Endodermal cell (in vitro differentiated cells): ENCODE results near the gene MFNG. TPM values are rescaled to one million over a fixed set of nuclear protein-coding genes. Genes with fewer than 3 reads are reported as not detected.

ENCODE experiments used
- DNase-seq: peaks from one replicate; pipeline ENCODE4 v3.0.0-alpha.2; 2017
- H3K27ac ChIP-seq: 2 replicates; pipeline ENCODE4 v1.5.1; 2013; ENCODE audit warnings: mild to moderate bottlenecking, low read depth, low read length, moderate library complexity
- H3K27me3 ChIP-seq: 2 replicates; pipeline ENCODE4 v1.6.1; 2013; ENCODE audit warnings: mild to moderate bottlenecking, low read length, moderate library complexity; ENCODE audit not compliant: insufficient read depth, control insufficient read depth, poor library complexity, severe bottlenecking
- H3K36me3 ChIP-seq: 2 replicates; pipeline ENCODE4 v1.7.0; 2013; ENCODE audit warnings: mild to moderate bottlenecking, low read length, moderate library complexity; ENCODE audit not compliant: control insufficient read depth, insufficient read depth
- H3K4me1 ChIP-seq: one replicate; pipeline ENCODE4 v1.7.0; 2013; ENCODE audit warnings: low read length; ENCODE audit not compliant: control insufficient read depth, insufficient read depth
- H3K4me3 ChIP-seq: 2 replicates; pipeline ENCODE4 v1.5.1; 2013; ENCODE audit warnings: mild to moderate bottlenecking, low read length, moderate library complexity
- H3K9ac ChIP-seq: 2 replicates; pipeline ENCODE4 v1.6.1; 2013; ENCODE audit warnings: mild to moderate bottlenecking, low read length, moderate library complexity; ENCODE audit not compliant: poor library complexity, severe bottlenecking; ENCODE audit errors: extremely low read depth
- H3K9me3 ChIP-seq: 2 replicates; pipeline ENCODE4 v1.6.1; 2013; ENCODE audit warnings: mild to moderate bottlenecking, low read length, moderate library complexity; ENCODE audit not compliant: control insufficient read depth
- H3K27ac Mint-ChIP-seq: 2 replicates; pipeline ENCODE4 v1.8.0; 2020; ENCODE audit warnings: mixed read lengths
- H3K27me3 Mint-ChIP-seq: 2 replicates; pipeline ENCODE4 v1.8.0; 2021; ENCODE audit warnings: mild to moderate bottlenecking, mixed read lengths; ENCODE audit not compliant: insufficient read depth
- H3K36me3 Mint-ChIP-seq: 2 replicates; pipeline ENCODE4 v1.8.0; 2020; ENCODE audit warnings: low read depth, mixed read lengths
- H3K4me1 Mint-ChIP-seq: 2 replicates; pipeline ENCODE4 v1.8.0; 2020; ENCODE audit warnings: mixed read lengths
- H3K4me3 Mint-ChIP-seq: 2 replicates; pipeline ENCODE4 v1.8.0; 2020; ENCODE audit warnings: mild to moderate bottlenecking, moderate library complexity, mixed read lengths
- H3K9me3 Mint-ChIP-seq: 2 replicates; pipeline ENCODE4 v1.8.0; 2020; ENCODE audit warnings: mild to moderate bottlenecking, mixed read lengths
- WGBS, 2 experiments: methylation state at CpG; one replicate each; pipeline versions ENCODE4 v1.1.5 to v1.1.7; 2013; ENCODE audit warnings: missing lambda C conversion rate in 2 of 2, mixed read lengths in 1 of 2; ENCODE audit not compliant: insufficient coverage in 1 of 2, insufficient read length in 1 of 2; 5-methylcytosine and 5-hydroxymethylcytosine counted together
- total RNA-seq, 2 donors: library from RNA; stranded (reverse); fragmentation: NEBNext Ultra II Directional in 1 of 2; extraction: Animal tissue kit (Norgen Biotek cat#: 25700) in 1 of 2; gene quantifications; 2 replicates in 1 of 2; 3 replicates in 1 of 2; pipeline ENCODE4 v1.2.1, GENCODE V29; 2021
- TF ChIP-seq, protein P1 (sequence below): fragments of 200-600 bp; sonication (generic); conservative IDR thresholded peaks from 2 replicates; pipeline ENCODE4 v1.5.0; 2021; ENCODE audit warnings: antibody characterized with exemption, mild to moderate bottlenecking

MFNG gene
- total RNA-seq, 2 donors from 2014 or later, result 1.9 to 6.6 TPM

DNA sequence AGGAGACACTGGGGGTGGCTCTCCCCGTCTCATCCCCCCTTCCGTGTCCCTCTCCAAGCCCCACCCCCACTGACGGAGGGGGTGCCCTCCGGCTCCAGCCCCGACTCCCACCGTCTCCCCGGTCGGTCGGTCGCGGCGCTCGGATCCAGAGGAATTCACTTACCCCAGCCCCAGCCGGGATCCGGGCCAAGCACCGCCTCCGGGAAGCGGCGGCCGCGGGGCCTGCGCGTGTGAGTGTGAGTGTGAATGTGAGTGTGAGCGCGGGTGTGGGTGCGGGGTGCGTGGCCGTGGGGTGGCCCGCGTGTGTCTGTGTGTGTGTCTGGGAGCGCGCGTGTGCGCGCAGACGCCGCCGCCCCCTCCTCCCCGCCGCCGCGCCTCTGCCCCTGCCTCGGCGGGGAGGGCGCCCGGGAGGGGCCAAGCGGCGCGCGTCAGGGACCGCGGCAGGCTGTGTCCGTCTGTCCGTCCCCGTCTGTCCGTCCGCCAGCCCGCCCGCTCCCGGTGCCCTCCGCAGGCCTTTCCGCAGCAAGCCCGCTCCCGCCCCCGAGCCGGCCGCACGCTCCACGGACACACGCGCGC, 59.0 kb downstream of the MFNG start, which contains the start of gene ELFN2:
TSS of gene ELFN2 (minus strand) at position 345 of the 576 bp plus-strand sequence. CDS start 51,945 bp downstream, outside the sequence.
- TF ChIP-seq, protein P1, sequence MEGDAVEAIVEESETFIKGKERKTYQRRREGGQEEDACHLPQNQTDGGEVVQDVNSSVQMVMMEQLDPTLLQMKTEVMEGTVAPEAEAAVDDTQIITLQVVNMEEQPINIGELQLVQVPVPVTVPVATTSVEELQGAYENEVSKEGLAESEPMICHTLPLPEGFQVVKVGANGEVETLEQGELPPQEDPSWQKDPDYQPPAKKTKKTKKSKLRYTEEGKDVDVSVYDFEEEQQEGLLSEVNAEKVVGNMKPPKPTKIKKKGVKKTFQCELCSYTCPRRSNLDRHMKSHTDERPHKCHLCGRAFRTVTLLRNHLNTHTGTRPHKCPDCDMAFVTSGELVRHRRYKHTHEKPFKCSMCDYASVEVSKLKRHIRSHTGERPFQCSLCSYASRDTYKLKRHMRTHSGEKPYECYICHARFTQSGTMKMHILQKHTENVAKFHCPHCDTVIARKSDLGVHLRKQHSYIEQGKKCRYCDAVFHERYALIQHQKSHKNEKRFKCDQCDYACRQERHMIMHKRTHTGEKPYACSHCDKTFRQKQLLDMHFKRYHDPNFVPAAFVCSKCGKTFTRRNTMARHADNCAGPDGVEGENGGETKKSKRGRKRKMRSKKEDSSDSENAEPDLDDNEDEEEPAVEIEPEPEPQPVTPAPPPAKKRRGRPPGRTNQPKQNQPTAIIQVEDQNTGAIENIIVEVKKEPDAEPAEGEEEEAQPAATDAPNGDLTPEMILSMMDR, result no peak
- no peaks in the 10 kb centered on the region for H3K4me1 ChIP-seq
- Mint-ChIP-seq H3K4me3 (peak within 1 kb of the TSS; percentile 44), H3K27ac (no peak within 1 kb of the TSS), H3K27me3 (peaks cover 57% of the 10 kb centered on the region), H3K36me3 (no peaks in the 10 kb centered on the region), H3K4me1 (peaks cover 11% of the 10 kb centered on the region), H3K9me3 (no peaks in the 10 kb centered on the region)
- H3K27me3 ChIP-seq, result peaks cover 65% of the 10 kb centered on the region
- H3K36me3 ChIP-seq, result no peaks in the 10 kb centered on the region
- WGBS, 2 experiments, result 1 to 3% methylated on average over 5 to 70 of the region's 72 CpGs
- DNase-seq, result peak; percentile 72
- H3K9me3 ChIP-seq, result no peaks in the 10 kb centered on the region
- H3K9ac ChIP-seq, result no peak within 1 kb of the TSS
- no peak within 1 kb of the TSS for H3K27ac ChIP-seq
- H3K4me3 ChIP-seq, result peak within 1 kb of the TSS; percentile 40

DNA sequence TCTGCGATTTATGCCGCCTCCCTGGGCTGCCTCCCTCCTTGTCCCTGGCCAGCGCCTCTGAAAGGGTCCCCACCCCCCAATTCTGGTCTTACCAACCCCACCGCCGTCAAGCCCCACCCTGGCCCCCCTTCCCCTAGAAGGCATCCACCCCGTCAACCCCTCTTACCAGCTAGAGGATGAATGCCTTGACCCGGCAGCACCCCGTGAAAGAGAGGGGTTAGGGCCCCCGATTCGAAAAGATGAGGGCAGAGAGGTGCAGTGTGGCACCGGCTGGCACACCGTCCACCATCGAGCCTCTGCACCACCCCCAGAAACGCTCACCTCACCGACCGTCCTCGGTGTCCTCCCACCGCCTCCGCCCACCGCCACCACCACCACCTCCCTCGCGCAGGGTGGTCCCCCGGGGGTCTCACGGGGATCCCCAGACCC, 59.5 kb downstream of the MFNG start:
- Histone ChIP-seq H3K9me3 (no peaks in the 10 kb centered on the region), H3K4me3 (peak overlapping the region; percentile 40), H3K9ac (no peak overlapping the region), H3K4me1 (no peaks in the 10 kb centered on the region), H3K27ac (no peak overlapping the region), H3K27me3 (peaks cover 70% of the 10 kb centered on the region), H3K36me3 (no peaks in the 10 kb centered on the region)
- Mint-ChIP-seq H3K4me3 (peak overlapping the region; percentile 44), H3K27ac (no peak overlapping the region), H3K36me3 (no peaks in the 10 kb centered on the region), H3K9me3 (no peaks in the 10 kb centered on the region), H3K4me1 (peaks cover 11% of the 10 kb centered on the region), H3K27me3 (peaks cover 58% of the 10 kb centered on the region)
- TF ChIP-seq, protein P1, result no peak
- DNase-seq, result no peak
- WGBS, 2 experiments, result 9 to 30% methylated on average over 3 to 24 of the region's 24 CpGs

DNA sequence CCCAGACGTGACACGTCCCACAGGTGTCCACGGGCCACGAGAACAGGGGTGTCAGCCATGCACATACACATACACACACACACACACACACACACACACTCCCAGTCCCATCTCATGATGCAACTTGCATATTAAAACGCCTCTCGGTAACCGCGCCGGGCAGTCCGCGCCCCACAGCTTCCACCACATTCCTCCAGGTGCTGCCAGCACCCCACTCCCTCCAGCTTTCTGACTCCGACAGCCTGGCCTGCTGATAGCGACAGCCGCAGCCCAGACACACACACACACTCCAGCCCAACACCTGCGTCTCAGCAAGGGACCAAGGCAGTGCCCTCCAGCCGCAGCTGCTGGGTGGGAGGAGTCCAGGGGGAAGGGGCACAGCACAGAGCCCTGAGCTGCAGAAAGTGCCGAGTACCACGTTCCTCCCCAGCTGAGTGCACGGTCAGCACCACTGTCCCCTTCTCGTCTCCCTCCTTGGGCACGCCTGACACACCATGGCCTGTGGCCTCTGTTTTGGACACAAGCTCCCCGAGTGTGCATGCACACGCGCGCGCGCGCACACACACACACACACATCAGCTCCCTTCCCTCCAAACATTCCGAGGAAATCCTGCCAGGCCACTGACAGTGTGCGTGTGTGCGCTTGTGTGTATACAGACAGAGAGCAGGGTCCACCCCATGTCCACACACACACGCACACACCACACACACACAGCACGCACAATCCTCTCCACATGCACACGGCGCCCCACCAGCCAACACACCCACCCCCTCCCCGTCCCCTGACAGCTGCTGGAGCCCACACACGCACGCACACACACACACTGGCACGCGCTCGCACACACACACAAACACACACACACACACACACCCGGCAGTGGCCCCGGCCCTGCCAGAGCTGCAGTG, 60.1 kb downstream of the MFNG start:
- no peaks in the 10 kb centered on the region for H3K9me3 ChIP-seq
- Mint-ChIP-seq H3K4me3 (peak overlapping the region; percentile 44), H3K4me1 (peaks cover 11% of the 10 kb centered on the region), H3K27me3 (peaks cover 65% of the 10 kb centered on the region), H3K9me3 (no peaks in the 10 kb centered on the region), H3K36me3 (no peaks in the 10 kb centered on the region), H3K27ac (no peak overlapping the region)
- 19 to 41% methylated on average over 5 to 43 of the region's 43 CpGs for WGBS, 2 experiments
- H3K9ac ChIP-seq, result no peak overlapping the region
- no peak overlapping the region for H3K4me3 ChIP-seq
- TF ChIP-seq, protein P1, result no peak
- no peak overlapping the region for H3K27ac ChIP-seq
- no peaks in the 10 kb centered on the region for H3K36me3 ChIP-seq
- peaks cover 76% of the 10 kb centered on the region for H3K27me3 ChIP-seq
- no peaks in the 10 kb centered on the region for H3K4me1 ChIP-seq
- peak; percentile 76 for DNase-seq
